Osteocyte (in vitro differentiated cells): ENCODE results near the gene THAP3. TPM values are rescaled to one million over a fixed set of nuclear protein-coding genes. Genes with fewer than 3 reads are reported as not detected.
"Not testable (repeated sequence)": the region's sequence is repeated elsewhere in the genome, so short reads cannot be mapped to it uniquely, and the experiment has no call there.

Source experiments
- DNase-seq: peaks from one replicate; pipeline ENCODE4 v3.0.0; 2021; ENCODE audit warnings: mixed read lengths; ENCODE audit not compliant: unreplicated experiment; ENCODE audit errors: extremely low spot score
- H3K27ac Mint-ChIP-seq: one replicate; pipeline ENCODE4 v1.8.0; 2021; ENCODE audit warnings: mild to moderate bottlenecking, mixed read lengths; ENCODE audit not compliant: unreplicated experiment
- H3K27me3 Mint-ChIP-seq: one replicate; pipeline ENCODE4 v1.8.0; 2021; ENCODE audit warnings: mixed read lengths; ENCODE audit not compliant: unreplicated experiment
- H3K36me3 Mint-ChIP-seq: one replicate; pipeline ENCODE4 v1.8.0; 2021; ENCODE audit warnings: mixed read lengths; ENCODE audit not compliant: unreplicated experiment
- H3K4me1 Mint-ChIP-seq: one replicate; pipeline ENCODE4 v1.8.0; 2021; ENCODE audit warnings: mixed read lengths; ENCODE audit not compliant: unreplicated experiment
- H3K4me3 Mint-ChIP-seq: one replicate; pipeline ENCODE4 v1.8.0; 2021; ENCODE audit warnings: mild to moderate bottlenecking, moderate library complexity, mixed read lengths; ENCODE audit not compliant: unreplicated experiment
- H3K9me3 Mint-ChIP-seq: one replicate; pipeline ENCODE4 v1.8.0; 2021; ENCODE audit warnings: mixed read lengths; ENCODE audit not compliant: unreplicated experiment
- CTCF ChIP-seq: fragments of 200-600 bp; sonication (generic); IDR thresholded peaks from 2 replicates; pipeline ENCODE4 v1.5.0; 2021; ENCODE audit warnings: antibody characterized with exemption, mild to moderate bottlenecking, moderate library complexity
- total RNA-seq: library from RNA; stranded (reverse); gene quantifications from 2 replicates; pipeline ENCODE4 v1.2.1, GENCODE V29; 2021

Gene THAP3
- total RNA-seq, 1 donor from 2014 or later, result 18.7 TPM

GRCh38 chr1:6638226-6638625 is 13.6 kb downstream of the THAP3 start:
- H3K4me1 Mint-ChIP-seq, result peaks cover 6% of the 10 kb centered on the region
- no peaks in the 10 kb centered on the region for H3K9me3 Mint-ChIP-seq
- DNase-seq, result no peak
- no peaks in the 10 kb centered on the region for H3K27me3 Mint-ChIP-seq
- no peak overlapping the region for H3K27ac Mint-ChIP-seq
- TF ChIP-seq CTCF, result no peak
- peaks cover 35% of the 10 kb centered on the region for H3K36me3 Mint-ChIP-seq
- H3K4me3 Mint-ChIP-seq, result no peak overlapping the region

- H3K4me1 Mint-ChIP-seq, H3K4me3 Mint-ChIP-seq, H3K9me3 Mint-ChIP-seq, H3K27me3 Mint-ChIP-seq, H3K27ac Mint-ChIP-seq, DNase-seq: not testable (repeated sequence)
- peaks cover 27% of the 10 kb centered on the region for H3K36me3 Mint-ChIP-seq
Measured at GRCh38 chr1:6640867-6641266, 16.2 kb downstream of the THAP3 start.

- Mint-ChIP-seq H3K27ac (no peak overlapping the region), H3K27me3 (no peaks in the 10 kb centered on the region), H3K4me1 (no peaks in the 10 kb centered on the region), H3K36me3 (peaks cover 18% of the 10 kb centered on the region), H3K4me3 (no peak overlapping the region), H3K9me3 (no peaks in the 10 kb centered on the region)
- no peak for DNase-seq
- no peak for TF ChIP-seq CTCF
Measured at GRCh38 chr1:6645018-6645417, 20.4 kb downstream of the THAP3 start.

GRCh38 chr1:6646499-6647148 is 22.0 kb downstream of the THAP3 start:
- Mint-ChIP-seq H3K9me3 (no peaks in the 10 kb centered on the region), H3K4me3 (no peak overlapping the region), H3K4me1 (no peaks in the 10 kb centered on the region), H3K27ac (no peak overlapping the region), H3K27me3 (no peaks in the 10 kb centered on the region), H3K36me3 (peaks cover 17% of the 10 kb centered on the region)
- no peak for DNase-seq
- peak; percentile 76 for TF ChIP-seq CTCF

GRCh38 chr1:6648556-6648955 is 23.9 kb downstream of the THAP3 start:
- H3K27ac Mint-ChIP-seq, result no peak overlapping the region

More at GRCh38 chr1:6648556-6648955, 23.9 kb downstream of the THAP3 start:
- Mint-ChIP-seq H3K9me3 (no peaks in the 10 kb centered on the region), H3K4me3 (no peak overlapping the region), H3K36me3 (peaks cover 17% of the 10 kb centered on the region), H3K4me1 (peaks cover 5% of the 10 kb centered on the region), H3K27me3 (no peaks in the 10 kb centered on the region)
- TF ChIP-seq CTCF, result no peak
- no peak for DNase-seq
